Keratinocyte (primary cell): ENCODE measurements around the gene GATAD2B. TPM values are rescaled to one million over a fixed set of nuclear protein-coding genes. Genes with fewer than 3 reads are reported as not detected.

Source experiments
- DNase-seq: peaks from one replicate; pipeline ENCODE4 v3.0.0-alpha.2; 2011; ENCODE audit warnings: low read depth, missing footprints, low spot score
- FAIRE-seq: peaks from 2 replicates; lab custom pipeline; 2011; peaks lifted over from hg19 to GRCh38; lab: Jason Lieb, UNC
- H2AFZ ChIP-seq: 2 replicates; pipeline ENCODE4 v1.6.0; 2012; ENCODE audit warnings: low read length, control low read depth, inconsistent platforms; ENCODE audit not compliant: control insufficient read depth
- H3K27ac ChIP-seq: 2 replicates; pipeline ENCODE4 v1.5.1; 2011; ENCODE audit warnings: low read length; ENCODE audit not compliant: control insufficient read depth, insufficient read depth
- H3K27me3 ChIP-seq: 3 replicates; pipeline ENCODE4 v1.6.0; 2011; ENCODE audit warnings: low read length; ENCODE audit not compliant: control insufficient read depth, insufficient read depth; ENCODE audit errors: extremely low read depth
- H3K36me3 ChIP-seq, 2 experiments: 2 replicates in 1 of 2; 3 replicates in 1 of 2; pipeline ENCODE4 v1.5.1; 2011; ENCODE audit warnings: low read length in 2 of 2, mild to moderate bottlenecking in 1 of 2; ENCODE audit not compliant: control insufficient read depth in 2 of 2, insufficient read depth in 2 of 2; ENCODE audit errors: extremely low read depth in 1 of 2
- H3K4me1 ChIP-seq: 3 replicates; pipeline ENCODE4 v1.5.1; 2011; ENCODE audit warnings: low read length; ENCODE audit not compliant: control insufficient read depth, insufficient read depth; ENCODE audit errors: extremely low read depth
- H3K4me2 ChIP-seq: 3 replicates; pipeline ENCODE4 v1.6.0; 2011; ENCODE audit warnings: low read depth, low read length; ENCODE audit not compliant: control insufficient read depth, insufficient read depth; ENCODE audit errors: extremely low read depth
- H3K4me3 ChIP-seq, 3 experiments: fragments of 200-600 bp in 1 of 3; sonication (generic) in 1 of 3; 2 replicates in 2 of 3; 3 replicates in 1 of 3; pipeline ENCODE4 v1.5.1; 2011 to 2016; ENCODE audit warnings: low read length in 3 of 3, mild to moderate bottlenecking in 3 of 3, control low read depth in 2 of 3, inconsistent platforms in 1 of 3, low read depth in 1 of 3, mixed read lengths in 1 of 3, mixed run types in 1 of 3, moderate library complexity in 1 of 3; ENCODE audit not compliant: control insufficient read depth in 2 of 3, insufficient read depth in 2 of 3; ENCODE audit errors: extremely low read depth in 1 of 3
- H3K79me2 ChIP-seq: 2 replicates; pipeline ENCODE4 v1.6.0; 2012; ENCODE audit warnings: low read length; ENCODE audit not compliant: control insufficient read depth, insufficient read depth
- H3K9ac ChIP-seq: 3 replicates; pipeline ENCODE4 v1.6.0; 2011; ENCODE audit warnings: low read length; ENCODE audit not compliant: control insufficient read depth, insufficient read depth; ENCODE audit errors: extremely low read depth
- H3K9me1 ChIP-seq: 3 replicates; pipeline ENCODE4 v1.6.0; 2011; ENCODE audit warnings: low read length; ENCODE audit not compliant: control insufficient read depth, insufficient read depth; ENCODE audit errors: extremely low read depth
- H3K9me3 ChIP-seq: 2 replicates; pipeline ENCODE4 v1.5.1; 2012; ENCODE audit warnings: low read depth, low read length; ENCODE audit not compliant: control insufficient read depth
- H4K20me1 ChIP-seq: 3 replicates; pipeline ENCODE4 v1.6.0; 2011; ENCODE audit warnings: low read length; ENCODE audit not compliant: control insufficient read depth, insufficient read depth; ENCODE audit errors: extremely low read depth
- EZH2 ChIP-seq: IDR thresholded peaks from one replicate; pipeline ENCODE4 v1.6.1; 2012; ENCODE audit warnings: inconsistent platforms, mild to moderate bottlenecking, low read length, moderate library complexity
- dilution Hi-C: fragments of 300-500 bp; cut with MboI; formaldehyde crosslinking; loops from one replicate; pipeline ENCODE4 v1.7.0; 2020; ENCODE audit warnings: low sequenced_read_pairs; ENCODE audit not compliant: extremely low pct_ligation_motif_present
- polyA plus RNA-seq, 5 experiments: library from polyadenylated mRNA; depleted of rRNA in 3 of 5; stranded (reverse) in 3 of 5; stranded (forward) in 1 of 5; unstranded in 1 of 5; fragments of >200 nt; gene quantifications; 1 replicate in 1 of 5; 2 replicates in 3 of 5; 3 replicates in 1 of 5; pipeline versions ENCODE4 v1.2.1 to v1.2.3, GENCODE V29; 2011 to 2012; ENCODE audit warnings: missing spikeins in 2 of 5, low read depth in 1 of 5, low replicate concordance in 1 of 5
- TF ChIP-seq, protein P1 (sequence below), 3 experiments: IDR thresholded peaks in 1 of 3; conservative IDR thresholded peaks in 1 of 3; optimal IDR thresholded peaks in 1 of 3; 2 replicates in 2 of 3; 3 replicates in 1 of 3; pipeline versions ENCODE3 to v1.5.1; 2011; ENCODE audit warnings: low read length in 3 of 3, mild to moderate bottlenecking in 3 of 3, moderate library complexity in 2 of 3, control low read depth in 1 of 3, inconsistent platforms in 1 of 3; ENCODE audit not compliant: insufficient read depth in 2 of 3; ENCODE audit errors: extremely low read depth in 1 of 3

Gene GATAD2B
- polyA plus RNA-seq, 1 donor (not counting 4 experiments of a cell fraction or from before 2014, with no cell fraction given): 6.1 TPM

- Histone ChIP-seq H3K9me1 (no peaks in the 10 kb centered on the region), H3K27ac (no peak overlapping the region), H3K79me2 (no peaks in the 10 kb centered on the region), H3K9me3 (no peaks in the 10 kb centered on the region), H3K4me3 (no peak overlapping the region), H3K4me2 (no peak overlapping the region), H3K27me3 (no peaks in the 10 kb centered on the region), H3K9ac (no peak overlapping the region), H3K4me1 (peaks cover 22% of the 10 kb centered on the region), H3K36me3 (no peaks in the 10 kb centered on the region), H2AFZ (no peak overlapping the region), H4K20me1 (no peaks in the 10 kb centered on the region)
- dilution Hi-C loops: no loop called here
- no peak for TF ChIP-seq EZH2
- TF ChIP-seq, protein P1, sequence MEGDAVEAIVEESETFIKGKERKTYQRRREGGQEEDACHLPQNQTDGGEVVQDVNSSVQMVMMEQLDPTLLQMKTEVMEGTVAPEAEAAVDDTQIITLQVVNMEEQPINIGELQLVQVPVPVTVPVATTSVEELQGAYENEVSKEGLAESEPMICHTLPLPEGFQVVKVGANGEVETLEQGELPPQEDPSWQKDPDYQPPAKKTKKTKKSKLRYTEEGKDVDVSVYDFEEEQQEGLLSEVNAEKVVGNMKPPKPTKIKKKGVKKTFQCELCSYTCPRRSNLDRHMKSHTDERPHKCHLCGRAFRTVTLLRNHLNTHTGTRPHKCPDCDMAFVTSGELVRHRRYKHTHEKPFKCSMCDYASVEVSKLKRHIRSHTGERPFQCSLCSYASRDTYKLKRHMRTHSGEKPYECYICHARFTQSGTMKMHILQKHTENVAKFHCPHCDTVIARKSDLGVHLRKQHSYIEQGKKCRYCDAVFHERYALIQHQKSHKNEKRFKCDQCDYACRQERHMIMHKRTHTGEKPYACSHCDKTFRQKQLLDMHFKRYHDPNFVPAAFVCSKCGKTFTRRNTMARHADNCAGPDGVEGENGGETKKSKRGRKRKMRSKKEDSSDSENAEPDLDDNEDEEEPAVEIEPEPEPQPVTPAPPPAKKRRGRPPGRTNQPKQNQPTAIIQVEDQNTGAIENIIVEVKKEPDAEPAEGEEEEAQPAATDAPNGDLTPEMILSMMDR (optimal IDR thresholded peaks at IDR 0.05 in 1 of 3, IDR thresholded peaks at IDR 0.05 in 1 of 3, conservative IDR thresholded peaks at IDR 0.05 in 1 of 3; ENCODE audit: extremely low read depth in 1 of 3, insufficient read depth in 2 of 3, low read length in 3 of 3): no peak
- no peak for DNase-seq
- no peak for FAIRE-seq
Observed at GRCh38 chr1:153778824-153779519, 143.8 kb downstream of the GATAD2B start.

GRCh38 chr1:153778051-153778823, 144.5 kb downstream of the GATAD2B start:
- H3K4me3 ChIP-seq: no peak overlapping the region
- H3K4me1 ChIP-seq: peaks cover 19% of the 10 kb centered on the region
- H4K20me1 ChIP-seq: no peaks in the 10 kb centered on the region
- peaks cover 0 to 3% of the 10 kb centered on the region in 2 experiments for H3K36me3 ChIP-seq
- H3K4me2 ChIP-seq: no peak overlapping the region
- no peaks in the 10 kb centered on the region for H3K9me1 ChIP-seq
- no peaks in the 10 kb centered on the region for H3K79me2 ChIP-seq
- no peaks in the 10 kb centered on the region for H3K9me3 ChIP-seq
- DNase-seq (no peak), FAIRE-seq (no peak)
- H3K27me3 ChIP-seq: no peaks in the 10 kb centered on the region
- dilution Hi-C loops: no loop called here
- no peak overlapping the region for H2AFZ ChIP-seq
- TF ChIP-seq, protein P1 (optimal IDR thresholded peaks at IDR 0.05 in 1 of 3, IDR thresholded peaks at IDR 0.05 in 1 of 3, conservative IDR thresholded peaks at IDR 0.05 in 1 of 3; ENCODE audit: extremely low read depth in 1 of 3, insufficient read depth in 2 of 3, low read length in 3 of 3): no peak
- no peak for TF ChIP-seq EZH2
- no peak overlapping the region for H3K27ac ChIP-seq
- H3K9ac ChIP-seq: no peak overlapping the region
